ENCODE measurements around the gene OGFRL1.
"Not testable (repeated sequence)": the region's sequence is repeated elsewhere in the genome, so short reads cannot be mapped to it uniquely, and the experiment has no call there.

Gene OGFRL1

DNA sequence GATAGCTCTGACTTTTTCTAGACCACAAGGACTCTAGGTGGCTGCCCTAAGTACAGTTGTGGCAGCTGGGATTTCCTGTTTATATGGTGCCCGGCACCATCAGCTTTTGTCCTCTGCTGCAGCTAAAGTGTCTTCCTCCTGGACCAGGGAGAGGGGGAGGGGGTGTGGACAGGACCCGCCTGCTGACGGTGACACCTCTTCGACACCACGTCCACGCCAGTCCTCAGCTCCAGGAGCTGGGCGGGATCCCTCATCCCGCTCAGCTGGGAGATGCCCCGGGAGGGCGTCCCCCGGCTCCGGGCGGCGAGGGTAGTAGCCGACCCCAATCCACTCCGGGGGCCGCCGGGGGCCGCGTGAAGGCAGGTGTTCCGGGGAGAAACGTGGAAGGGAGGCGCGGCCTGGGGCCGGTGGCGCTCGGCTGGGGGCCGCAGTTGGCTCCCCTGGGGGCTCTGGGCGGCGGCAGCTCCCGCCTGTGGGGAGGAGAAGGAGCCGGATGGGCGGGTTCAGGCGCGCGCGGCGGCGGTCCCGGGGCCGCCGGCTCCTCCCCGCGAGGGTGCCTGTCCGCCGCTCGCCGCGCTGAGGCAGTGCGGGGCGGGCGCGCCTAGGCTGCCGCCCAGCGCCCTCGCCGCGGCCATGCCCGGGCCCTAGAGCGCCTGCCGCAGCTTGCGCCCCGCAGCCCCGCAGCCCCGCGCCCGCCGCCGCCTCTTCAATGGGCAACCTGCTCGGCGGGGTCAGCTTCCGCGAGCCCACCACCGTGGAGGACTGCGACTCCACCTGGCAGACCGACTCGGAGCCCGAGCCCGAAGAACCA lies at the start of gene OGFRL1:
Gene OGFRL1 (plus strand): TSS at position 584 of the 811 bp plus-strand sequence. CDS start 126 bp downstream, at position 710.
- peak within 1 kb of the TSS; percentile 57 for H3K27ac ChIP-seq
- DNase-seq (ENCODE audit: low read depth, low spot score) = no peak

DNA sequence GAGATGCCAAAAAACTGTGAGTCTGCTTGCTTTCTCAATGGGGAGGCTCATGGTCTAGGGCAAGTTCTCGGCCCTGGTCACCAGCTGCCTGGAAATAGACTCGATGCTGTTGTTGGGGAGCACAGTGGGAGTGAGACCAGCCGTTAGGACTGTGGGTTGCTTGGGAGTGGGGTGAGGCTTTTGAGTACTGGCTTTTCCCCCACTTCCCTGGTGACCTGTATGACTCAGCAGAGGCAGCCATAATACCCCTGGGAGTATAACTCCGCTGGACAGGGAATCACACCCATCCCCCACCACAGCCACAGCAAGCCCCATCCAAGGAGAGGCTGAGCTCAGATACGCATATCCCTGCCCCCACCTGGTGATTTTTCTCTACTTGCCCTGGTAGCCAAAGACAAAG lies 48.9 kb upstream of the OGFRL1 start:
- H3K27ac ChIP-seq = no peak overlapping the region
- no peak for DNase-seq (ENCODE audit: low read depth, low spot score)

DNA sequence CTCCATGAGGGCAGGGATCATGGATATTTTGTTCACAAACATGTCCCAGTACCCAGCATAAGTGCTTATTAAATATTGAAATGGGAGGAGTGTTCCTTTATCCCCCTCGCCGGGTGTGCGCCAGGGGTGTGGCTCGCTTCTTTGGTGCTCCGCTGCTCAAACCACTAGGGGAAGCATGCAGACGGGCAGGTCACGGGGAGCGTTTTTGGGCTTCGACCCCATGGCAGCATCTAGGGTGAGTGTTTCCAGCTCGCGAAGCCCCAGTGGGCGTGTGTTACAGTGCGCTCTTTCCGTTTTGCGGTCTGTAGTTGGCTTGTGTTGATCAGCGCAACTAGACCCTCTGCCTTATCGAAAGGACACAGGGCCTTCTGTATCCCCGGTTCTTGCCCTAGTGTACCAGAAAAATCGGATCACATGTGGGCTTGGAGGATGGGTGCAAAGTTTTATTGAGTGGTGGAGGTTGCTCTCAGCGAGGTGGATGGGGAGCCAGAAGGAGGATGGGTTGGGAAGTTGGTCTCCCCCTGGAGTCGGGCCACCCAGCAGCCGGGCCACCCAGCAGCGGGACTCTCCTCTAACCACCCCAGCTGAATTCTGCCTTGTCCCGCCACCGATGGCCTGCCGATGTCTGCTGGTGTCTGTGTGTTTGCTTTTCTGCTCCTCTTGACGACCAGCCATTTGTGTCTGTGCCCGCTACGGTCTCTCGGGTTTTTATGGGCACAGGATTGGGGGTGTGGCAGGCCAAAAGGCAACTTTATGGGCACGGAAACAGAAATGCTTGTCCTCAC lies 43.2 kb upstream of the OGFRL1 start:
- no peak overlapping the region for H3K27ac ChIP-seq
- no peak for DNase-seq (ENCODE audit: low read depth, low spot score)

DNA sequence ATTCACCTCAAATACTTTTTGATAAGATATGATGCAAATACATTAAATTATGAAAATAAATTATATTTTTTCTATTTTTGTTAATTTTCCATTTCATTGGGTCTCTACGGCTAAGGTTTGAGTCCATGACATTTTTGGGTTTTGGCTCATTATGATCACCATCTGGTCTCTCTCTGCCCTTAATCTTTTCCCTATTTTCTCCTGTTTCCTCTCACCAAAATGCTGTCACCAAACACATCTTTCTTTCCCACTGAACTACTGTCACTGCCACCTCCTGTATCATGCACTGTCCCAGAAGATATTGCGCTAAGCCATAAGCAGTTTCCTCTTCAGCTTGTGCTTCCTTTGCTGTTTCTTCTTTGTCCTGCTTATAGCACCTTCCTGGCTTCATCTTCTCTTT lies 42.0 kb upstream of the OGFRL1 start:
- H3K27ac ChIP-seq = no peak overlapping the region
- no peak for DNase-seq (ENCODE audit: low read depth, low spot score)

DNA sequence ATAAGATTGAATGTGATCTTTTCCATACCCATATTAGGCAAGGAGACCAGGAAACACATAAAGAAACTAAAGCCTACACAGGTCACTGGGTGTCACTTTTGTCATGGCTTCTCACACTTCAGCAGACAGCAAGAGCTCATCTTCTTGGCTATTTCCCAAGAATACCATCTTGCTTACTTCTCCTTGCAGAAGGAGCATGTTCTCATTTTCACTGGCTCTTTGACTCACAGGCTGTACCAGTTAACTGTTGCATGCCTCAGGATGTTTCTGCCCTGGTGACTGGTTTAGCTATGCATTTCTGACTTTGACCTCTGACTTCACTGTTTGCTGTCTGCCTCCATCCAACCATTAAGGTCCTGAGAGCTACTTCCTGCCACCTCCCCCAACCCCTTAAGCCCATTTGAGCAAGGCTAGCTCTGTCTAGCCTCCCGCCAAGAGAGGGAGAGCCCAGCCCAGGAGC lies 40.3 kb upstream of the OGFRL1 start:
- H3K27ac ChIP-seq = peak overlapping the region; percentile 54
- no peak for DNase-seq (ENCODE audit: low read depth, low spot score)

DNA sequence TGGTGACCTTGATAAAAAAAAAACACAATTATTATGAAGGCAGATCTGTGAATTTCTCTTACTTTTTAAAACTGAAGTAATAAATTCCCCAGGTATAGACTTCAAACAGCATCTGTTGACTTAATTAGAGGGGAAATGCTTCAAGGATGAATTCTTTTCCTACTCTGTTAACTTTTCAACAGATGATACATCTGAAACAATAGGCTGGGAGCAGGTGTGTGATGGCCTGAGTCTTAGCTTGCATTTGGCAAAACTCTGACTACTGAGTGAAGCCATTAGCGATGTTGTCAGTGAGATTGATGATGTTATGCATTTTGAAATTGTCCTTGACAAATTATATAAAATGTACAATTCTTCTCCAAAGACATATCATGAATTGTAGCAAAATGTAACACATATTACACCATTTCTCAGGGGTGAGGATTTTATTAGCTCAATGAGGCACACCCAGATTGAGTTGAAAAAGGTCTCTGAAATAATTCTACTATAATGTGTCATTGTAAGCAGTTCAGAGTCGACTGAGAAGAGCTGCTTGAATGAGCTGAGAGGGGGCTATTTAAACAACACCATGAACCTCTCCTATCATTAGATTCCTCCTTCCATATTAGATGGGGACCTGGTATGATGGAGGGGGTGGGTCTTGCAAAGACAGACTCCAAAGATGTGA lies 39.6 kb upstream of the OGFRL1 start:
- no peak for DNase-seq (ENCODE audit: low read depth, low spot score)
- peak overlapping the region; percentile 54 for H3K27ac ChIP-seq

DNA sequence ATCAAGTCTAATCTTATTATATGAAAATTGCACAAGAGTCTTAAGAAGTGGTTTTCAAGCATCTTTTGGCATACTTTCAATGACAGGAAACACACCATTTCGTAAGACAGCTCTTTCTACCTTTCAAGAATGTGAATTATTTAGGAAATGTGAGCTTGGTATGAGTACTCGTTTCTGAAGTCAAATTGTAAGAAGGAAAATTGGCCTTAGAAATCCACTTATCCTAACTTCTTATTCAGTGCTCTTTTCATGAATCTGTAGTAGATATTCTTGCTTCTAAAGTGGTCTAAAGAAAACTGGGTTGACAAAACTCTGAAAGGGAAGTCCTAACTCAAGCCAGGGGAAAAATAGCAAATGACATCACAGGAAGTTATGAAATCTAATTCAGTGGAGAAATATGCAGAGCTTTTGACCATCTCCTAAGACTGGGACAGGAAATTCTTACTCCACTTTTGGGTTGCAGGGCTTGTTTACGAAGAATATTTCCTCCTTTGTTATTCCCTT lies 38.5 kb upstream of the OGFRL1 start:
- DNase-seq (ENCODE audit: low read depth, low spot score) = no peak
- H3K27ac ChIP-seq = peak overlapping the region; percentile 54

DNA sequence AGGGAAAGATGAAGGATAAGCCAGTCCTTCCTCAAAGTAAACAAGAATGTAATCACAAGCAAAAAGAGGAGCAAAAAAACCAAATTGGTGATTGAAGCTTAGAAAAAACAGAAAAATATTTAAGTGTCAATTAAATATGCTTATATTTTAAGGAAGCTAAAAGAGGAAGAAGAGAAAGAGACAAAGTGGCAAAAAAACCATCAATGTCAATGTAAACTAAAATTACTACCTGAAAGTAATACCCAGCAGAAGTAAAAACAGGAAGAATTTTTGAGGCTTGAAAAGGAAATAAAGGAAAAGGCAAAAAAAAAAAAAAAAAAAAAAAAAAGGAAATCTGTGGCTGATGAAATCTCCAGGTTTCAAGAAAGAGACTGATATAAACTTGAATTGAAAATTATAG lies 36.2 kb upstream of the OGFRL1 start:
- no peak for DNase-seq (ENCODE audit: low read depth, low spot score)
- H3K27ac ChIP-seq = no peak overlapping the region

DNA sequence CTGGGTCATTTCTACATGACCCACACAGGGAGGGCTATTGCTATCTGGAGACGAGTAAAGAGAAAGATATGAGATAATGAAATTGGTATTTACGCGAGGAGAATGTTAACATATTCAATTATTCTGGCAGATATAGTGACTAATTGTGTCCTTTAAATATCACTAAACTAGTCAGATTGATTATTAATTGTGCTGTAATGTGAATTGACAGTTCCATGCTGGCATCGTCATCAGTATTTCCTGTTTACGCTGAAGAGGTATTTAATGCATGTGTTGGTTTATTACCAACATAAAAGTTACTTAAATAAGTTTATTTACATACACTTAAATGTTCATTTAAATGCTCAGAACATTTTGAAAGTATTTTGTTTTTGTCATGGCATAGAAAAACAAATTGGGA lies 35.7 kb upstream of the OGFRL1 start:
- DNase-seq (ENCODE audit: low read depth, low spot score) = no peak
- H3K27ac ChIP-seq = no peak overlapping the region

DNA sequence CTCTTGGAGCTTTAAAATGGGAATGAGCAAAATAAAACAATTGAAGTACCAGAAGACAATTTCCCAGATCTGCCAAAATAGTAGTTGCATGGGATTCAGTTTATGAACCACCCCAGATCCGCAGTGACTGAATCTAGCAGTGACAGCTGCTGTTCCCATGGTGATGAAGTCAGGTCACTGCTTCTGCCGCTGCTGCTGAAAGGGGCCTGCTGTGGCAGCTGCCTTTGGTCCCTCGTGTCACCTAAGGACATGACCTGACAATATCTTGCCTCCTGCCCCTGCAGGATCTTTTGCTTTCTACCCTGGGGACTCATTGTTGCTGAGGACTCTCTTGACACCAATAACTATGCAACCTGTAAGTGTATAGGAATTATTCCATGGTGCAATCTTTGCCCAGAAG lies 34.3 kb upstream of the OGFRL1 start:
- no peak overlapping the region for H3K27ac ChIP-seq
- no peak for DNase-seq (ENCODE audit: low read depth, low spot score)

DNA sequence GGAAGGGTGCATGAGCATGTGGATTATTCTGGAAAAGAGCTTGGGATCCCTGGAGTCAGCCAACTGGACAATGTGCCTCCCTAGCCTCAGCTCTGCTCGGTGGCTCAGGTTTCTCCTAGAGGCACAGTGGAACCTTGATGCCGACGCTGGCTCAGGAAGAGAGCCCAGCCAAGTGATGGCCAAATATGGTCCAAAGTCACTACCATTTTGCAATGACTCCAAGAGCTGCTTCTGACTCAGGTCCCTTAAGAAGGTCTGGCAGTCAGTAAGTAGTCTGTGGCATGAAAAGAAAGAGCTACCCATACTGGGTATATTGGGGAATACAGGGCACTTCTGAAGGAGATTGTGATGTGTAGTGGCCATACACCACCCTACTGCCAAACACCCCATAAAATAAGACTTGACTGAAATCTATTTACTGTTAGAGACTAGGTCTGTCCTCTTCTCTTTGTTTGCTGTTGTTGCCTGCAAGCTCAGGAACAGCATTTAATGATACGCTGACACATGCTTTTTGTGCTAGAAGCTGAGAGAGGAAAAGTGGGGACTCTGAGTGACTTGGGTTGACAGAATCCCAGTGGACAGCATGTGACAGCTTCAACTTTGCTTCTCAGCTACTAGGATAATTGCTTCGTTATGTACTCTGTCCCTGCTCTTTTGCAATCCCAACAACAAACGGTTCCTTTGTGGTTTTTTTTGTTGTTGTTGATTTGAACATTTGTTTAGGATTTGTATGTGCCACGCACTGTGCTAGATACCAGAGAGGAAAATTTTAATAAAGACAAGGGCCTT lies 30.3 kb upstream of the OGFRL1 start:
- H3K27ac ChIP-seq = no peak overlapping the region
- no peak for DNase-seq (ENCODE audit: low read depth, low spot score)

DNA sequence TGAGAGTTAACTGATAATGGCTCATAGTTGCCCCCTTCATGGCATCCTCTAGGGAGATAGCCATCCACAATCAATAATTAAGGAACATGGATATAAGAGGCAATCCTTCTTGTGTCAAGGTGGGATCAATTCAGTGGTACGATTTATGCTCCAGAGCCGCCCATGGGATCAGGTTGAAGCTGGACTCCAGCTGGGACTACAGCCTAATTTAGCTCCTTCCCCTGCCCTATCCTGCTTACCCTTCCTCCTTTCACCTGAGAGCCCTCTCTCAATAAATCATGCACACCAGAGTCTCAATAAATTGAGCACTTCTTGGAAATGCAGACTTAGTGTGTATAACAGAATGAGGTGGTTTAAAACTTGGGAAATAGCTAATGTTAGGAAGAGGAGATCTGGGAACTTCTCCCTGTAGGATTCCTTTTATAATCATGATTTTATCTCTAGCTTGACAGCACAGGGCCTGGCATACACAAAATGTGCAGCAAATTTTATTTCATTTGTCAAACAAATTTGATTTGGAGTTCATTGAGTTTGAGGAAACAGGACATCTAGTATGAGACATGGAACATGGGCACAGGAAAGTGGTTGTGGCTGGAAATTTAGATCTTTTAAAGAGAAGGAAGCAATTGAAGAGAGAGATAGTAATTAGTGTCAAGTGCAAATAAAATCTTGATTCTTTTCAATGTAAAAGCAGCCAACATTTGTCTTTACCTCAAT lies 28.6 kb upstream of the OGFRL1 start:
- no peak for DNase-seq (ENCODE audit: low read depth, low spot score)
- H3K27ac ChIP-seq = no peak overlapping the region

DNA sequence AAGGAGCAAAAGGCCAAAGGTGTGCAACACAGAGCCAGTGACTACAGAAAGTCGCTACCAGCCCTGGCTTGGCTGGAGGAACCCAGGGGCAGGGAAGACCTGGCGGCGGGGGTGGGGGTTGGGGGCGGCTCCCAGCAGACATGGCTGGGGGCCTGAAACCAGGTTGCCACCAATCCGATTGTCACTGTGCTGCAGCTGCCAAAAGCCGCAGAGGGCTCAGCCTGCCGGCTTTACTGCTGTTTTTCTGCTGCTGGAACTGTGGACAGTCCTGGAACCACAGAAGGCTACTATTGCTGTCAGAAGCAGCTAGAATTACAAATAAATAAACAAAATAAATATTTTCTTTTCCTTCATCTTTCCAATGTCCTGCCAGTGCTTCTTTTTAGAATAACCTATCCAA lies 25.7 kb upstream of the OGFRL1 start:
- no peak overlapping the region for H3K27ac ChIP-seq
- no peak for DNase-seq (ENCODE audit: low read depth, low spot score)

DNA sequence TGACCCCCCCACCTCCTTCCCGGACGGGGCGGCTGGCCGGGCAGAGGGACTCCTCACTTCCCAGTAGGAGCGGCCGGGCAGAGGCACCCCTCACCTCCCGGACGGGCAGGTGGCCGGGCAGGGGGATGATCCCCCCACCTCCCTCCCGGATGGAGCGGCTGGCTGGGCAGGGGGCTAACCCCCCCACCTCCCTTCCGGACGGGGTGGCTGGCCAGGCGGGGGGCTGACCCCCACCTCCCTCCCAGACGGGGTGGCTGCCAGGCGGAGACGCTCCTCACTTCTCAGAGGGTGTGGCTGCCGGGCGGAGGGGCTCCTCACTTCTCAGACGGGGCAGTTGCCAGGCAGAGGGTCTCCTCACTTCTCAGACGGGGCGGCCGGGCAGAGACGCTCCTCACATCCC lies 22.2 kb upstream of the OGFRL1 start:
- not testable (repeated sequence) for H3K27ac ChIP-seq; DNase-seq (ENCODE audit: low read depth, low spot score)

DNA sequence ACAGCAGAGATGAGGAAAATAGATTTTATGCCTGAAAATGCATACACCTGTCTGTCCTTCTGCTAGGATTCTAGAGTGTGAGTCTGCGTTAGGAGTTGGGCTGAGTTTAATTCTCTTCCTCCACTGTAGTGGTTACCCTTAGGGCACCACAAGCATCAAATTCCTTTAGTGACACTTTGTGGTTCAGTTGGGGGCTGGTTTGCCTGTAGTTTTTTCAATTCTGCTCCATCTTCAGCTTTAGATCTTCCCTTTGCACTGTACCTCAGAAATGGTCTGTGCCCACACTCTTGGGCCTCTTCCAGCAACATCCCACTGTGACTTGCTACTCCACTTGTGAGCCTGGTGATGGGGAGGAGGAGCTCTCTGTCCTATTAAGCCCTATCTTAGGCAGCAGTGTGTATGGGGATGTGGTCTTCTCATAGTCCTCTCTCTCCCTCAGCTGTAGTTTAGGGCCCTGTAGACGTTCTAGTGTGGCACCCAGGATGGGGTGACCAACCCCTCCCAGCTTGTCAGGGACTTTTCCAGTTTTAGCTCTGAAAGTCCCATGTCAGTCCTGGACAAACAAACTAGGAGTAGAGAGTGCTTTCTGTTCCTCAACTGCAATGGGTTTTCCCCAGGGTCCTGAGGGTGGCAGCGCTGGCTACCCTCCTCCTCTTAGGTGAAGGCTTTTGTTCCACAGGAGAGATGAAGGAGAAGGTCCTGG lies 19.7 kb upstream of the OGFRL1 start:
- H3K27ac ChIP-seq = no peak overlapping the region
- DNase-seq (ENCODE audit: low read depth, low spot score) = no peak

DNA sequence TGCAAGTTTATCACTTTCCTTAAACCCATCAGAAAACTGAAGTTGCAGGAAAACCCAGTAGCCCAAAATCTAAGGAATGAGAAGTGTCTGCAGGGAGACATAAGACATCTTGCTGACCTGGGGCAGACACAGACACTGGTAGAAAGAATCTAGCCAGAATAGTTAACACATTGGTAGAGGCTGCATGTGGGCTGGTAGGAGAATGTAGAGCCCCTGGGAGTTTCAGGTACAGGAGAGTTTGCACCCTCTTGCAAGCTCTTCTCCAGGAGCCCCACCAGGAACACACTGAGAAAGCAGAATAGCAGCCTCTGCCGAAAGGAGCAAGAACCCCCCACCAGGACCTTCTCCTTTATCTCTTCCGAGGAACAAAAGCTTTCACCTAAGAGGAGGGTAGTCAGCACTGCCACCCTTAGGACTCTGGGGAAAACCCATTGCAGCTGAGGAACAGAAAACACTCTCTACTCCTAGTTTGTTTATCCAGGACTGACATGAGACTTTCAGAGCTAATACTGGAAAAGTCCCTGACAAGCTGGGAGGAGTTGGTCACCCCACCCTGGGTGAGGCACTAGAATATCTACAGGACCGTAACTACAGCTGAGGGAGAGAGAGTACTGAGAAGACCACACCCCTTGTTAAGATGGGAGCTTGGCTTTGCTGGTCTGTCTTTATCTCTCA lies 10.5 kb upstream of the OGFRL1 start:
- DNase-seq (ENCODE audit: low read depth, low spot score) = no peak
- H3K27ac ChIP-seq = no peak overlapping the region

DNA sequence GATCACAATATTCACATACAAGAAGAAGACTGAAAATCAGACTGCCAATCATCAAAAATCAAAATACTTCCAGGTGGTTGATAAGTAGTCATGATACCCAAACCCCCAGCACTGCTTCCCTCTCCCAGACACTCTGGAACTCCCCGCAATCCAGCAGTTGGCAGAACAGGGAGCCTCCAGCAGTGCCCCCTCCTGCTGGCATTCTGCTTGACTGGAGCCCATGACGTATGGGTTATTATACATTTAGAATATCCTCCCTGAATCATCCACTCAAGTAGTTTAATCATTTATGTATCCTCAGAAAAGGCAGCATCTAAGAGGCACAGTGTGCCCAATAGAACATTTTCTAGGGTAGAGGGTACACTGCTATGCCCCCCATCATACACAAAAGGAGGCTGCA lies 9.3 kb upstream of the OGFRL1 start:
- DNase-seq (ENCODE audit: low read depth, low spot score) = no peak
- no peak overlapping the region for H3K27ac ChIP-seq

DNA sequence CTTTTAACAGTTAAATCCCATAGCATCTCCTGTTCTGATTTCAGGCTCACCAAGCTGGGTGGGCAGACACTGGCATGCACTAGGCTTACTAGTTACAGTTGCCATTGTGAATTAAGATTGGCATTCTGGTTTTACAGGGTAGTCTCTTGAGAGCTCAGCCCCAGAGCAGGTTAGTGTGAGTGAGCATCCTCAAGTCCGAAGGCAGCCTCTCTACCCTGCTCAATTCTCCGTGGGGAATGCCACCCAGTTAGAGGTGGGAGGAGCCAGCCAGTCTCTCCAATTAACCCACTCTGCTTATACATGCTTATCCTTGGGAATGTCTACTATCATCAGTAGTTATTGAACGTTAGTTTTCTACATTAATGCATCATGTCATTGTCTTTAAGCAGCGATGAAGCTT lies 8.9 kb upstream of the OGFRL1 start:
- no peak for DNase-seq (ENCODE audit: low read depth, low spot score)
- no peak overlapping the region for H3K27ac ChIP-seq
